ENCODE results near the gene ARF3.

Gene ARF3

GRCh38 chr12:48980953-48981756, 23.9 kb upstream of the ARF3 start:
- no peak for DNase-seq

GRCh38 chr12:48980389-48980952, 23.2 kb upstream of the ARF3 start:
- no peak for DNase-seq

- DNase-seq = no peak
These were observed 22.5 kb upstream of the ARF3 start for GRCh38 chr12:48979602-48980388.

GRCh38 chr12:48978741-48979601, 21.7 kb upstream of the ARF3 start:
- DNase-seq = no peak

GRCh38 chr12:48978291-48978740, 21.0 kb upstream of the ARF3 start, which contains the start of gene WNT1:
TSS of gene WNT1 (plus strand) at chr12:48978322. CDS start at chr12:48978651, 329 bp downstream.
- no peak for DNase-seq

GRCh38 chr12:48977290-48978281, 20.3 kb upstream of the ARF3 start:
- peak; percentile 70 for DNase-seq

GRCh38 chr12:48973941-48974673, 16.8 kb upstream of the ARF3 start:
- no peak for DNase-seq

- DNase-seq = no peak
These were observed 16.2 kb upstream of the ARF3 start for GRCh38 chr12:48973531-48973930.

GRCh38 chr12:48972952-48973483, 15.7 kb upstream of the ARF3 start:
- DNase-seq = no peak

GRCh38 chr12:48972213-48972951, 15.1 kb upstream of the ARF3 start:
- DNase-seq = no peak

- no peak for DNase-seq
These were observed 13.5 kb upstream of the ARF3 start for GRCh38 chr12:48970702-48971334.

GRCh38 chr12:48969833-48970701, 12.8 kb upstream of the ARF3 start:
- DNase-seq = no peak

- DNase-seq = no peak
These were observed 12.0 kb upstream of the ARF3 start for GRCh38 chr12:48969160-48969771.

GRCh38 chr12:48968467-48968866, 11.2 kb upstream of the ARF3 start:
- no peak for DNase-seq

- DNase-seq = no peak
These were observed 10.7 kb upstream of the ARF3 start for GRCh38 chr12:48967991-48968390.

GRCh38 chr12:48966177-48966895, 9.0 kb upstream of the ARF3 start:
- DNase-seq = no peak

GRCh38 chr12:48965298-48965838, 8.1 kb upstream of the ARF3 start:
- DNase-seq = no peak
